ENCODE measurements around the gene HMCN1. TPM values are rescaled to one million over a fixed set of nuclear protein-coding genes. Genes with fewer than 3 reads are reported as not detected.
"Not testable (repeated sequence)": the region's sequence is repeated elsewhere in the genome, so short reads cannot be mapped to it uniquely, and the experiment has no call there.

Gene HMCN1
- total RNA-seq, 1 donor from 2014 or later: 8.6 TPM

DNA sequence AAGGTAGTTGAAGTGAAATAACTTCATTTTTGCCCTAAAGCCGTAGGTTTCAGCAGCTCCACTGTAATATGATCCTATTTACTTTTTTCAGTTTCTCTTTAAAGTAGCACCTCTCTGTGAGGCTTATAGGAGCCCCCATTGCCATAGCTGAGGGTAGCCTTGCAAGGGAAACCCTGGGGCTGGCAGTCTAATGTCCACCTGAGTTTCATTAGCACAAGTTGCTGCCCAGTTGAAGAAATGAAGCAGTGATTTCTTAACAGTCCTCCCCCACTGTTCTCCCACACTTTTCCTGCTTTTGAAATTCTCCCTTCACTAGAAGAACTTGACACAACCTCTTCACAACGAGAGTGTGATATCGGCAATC is 1.5 kb downstream of the HMCN1 start:
- DNase-seq (ENCODE audit: low spot score): no peak
- no peak for ATAC-seq

DNA sequence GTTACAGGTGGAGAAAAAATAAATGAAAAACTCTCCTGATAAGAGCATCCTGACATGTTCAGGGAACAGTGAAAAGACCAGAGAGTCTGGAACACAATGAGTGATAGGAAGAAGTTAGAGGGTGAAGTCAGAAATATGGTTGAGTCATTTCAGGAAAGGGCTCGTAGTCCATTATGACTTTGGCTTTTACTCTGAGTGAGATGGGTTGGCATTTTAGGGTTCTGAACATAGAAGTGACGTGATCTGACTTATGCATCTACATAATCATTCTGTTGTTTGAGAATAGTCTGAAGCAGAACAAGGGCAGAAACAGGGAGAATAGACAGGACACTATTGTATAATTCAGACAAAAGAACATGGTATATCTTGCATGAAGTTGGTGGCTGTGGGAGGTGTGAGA is 5.8 kb downstream of the HMCN1 start:
- ATAC-seq: no peak
- DNase-seq (ENCODE audit: low spot score): no peak

DNA sequence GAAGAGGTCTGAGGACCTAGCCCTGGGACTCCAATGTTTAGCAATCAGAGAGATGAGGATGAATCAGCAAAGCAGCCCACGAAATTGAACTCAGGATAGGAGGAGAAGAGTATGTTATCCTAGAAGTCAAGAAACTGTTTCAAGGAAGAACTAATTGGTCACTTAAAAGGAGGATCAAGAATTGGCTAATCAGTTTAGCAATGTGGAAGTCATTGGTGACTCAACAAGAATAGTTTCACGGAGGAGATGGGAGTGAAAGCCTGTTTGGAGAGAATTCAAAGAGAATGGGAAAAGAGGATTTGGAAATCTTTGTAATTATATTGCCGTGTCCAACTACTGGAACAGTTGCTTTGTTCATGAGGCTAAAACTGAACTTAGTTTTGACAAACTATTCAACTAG is 7.4 kb downstream of the HMCN1 start:
- no peak for ATAC-seq

DNA sequence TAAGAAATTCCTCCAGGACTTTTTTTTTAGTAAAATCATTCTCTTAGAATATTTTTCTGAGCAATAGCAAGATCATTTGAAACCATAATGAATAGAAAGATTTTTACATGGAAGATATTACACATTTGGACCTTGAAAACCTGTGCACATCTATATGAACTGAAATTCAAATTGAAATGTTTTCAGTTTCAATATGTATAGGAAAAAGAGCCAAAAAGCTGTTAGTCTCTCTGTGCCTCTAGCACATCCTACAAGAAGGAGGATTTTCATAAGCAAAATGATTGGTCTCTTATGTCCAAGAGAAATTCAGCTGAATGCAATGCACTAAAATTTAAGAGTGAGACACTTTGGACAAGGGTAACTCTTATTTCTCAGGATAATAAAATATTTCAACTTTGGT is 8.2 kb downstream of the HMCN1 start:
- DNase-seq (ENCODE audit: low spot score) (no peak), ATAC-seq (no peak)

More for the DNA sequence above, 7.4 kb downstream of the HMCN1 start:
- DNase-seq (ENCODE audit: low spot score): no peak

DNA sequence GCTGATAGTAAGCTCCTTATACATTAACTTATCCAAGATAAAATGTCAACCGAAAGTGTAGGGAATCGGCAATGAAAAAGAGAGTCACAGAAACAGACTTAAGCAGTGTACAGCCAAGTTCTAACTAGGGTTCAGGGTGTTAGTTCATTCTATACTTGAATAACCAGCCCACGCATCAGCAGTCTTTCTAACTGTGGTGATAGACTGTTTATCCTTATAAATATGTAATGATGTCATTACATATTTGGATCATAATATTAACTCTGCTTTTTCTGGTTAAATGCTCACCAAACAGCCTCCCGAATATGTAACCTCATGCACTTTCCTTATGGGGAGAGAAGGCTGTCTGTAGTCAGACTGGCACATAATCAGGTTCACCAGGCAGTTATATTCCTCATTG is 11.0 kb downstream of the HMCN1 start:
- DNase-seq (ENCODE audit: low spot score) (no peak), ATAC-seq (no peak)

DNA sequence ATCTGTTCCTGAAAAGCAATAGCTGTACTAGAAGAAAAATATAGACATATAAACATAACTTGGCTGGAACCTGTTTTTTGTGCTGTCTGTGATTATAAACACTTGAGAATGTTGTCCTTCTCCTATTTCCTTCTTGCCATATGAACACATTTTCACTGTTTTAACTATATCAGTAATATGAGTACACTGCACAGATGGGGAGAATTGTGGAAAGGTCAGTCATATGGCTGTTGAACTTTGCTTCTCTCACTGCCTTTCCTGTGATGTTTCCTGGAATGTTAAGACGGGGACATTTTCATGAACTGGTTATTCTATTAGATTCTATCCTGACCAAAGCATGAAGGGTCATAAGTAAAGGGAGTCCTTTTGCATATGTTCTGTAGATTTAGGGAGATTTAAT is 24.9 kb downstream of the HMCN1 start:
- ATAC-seq (no peak), DNase-seq (ENCODE audit: low spot score) (no peak)

DNA sequence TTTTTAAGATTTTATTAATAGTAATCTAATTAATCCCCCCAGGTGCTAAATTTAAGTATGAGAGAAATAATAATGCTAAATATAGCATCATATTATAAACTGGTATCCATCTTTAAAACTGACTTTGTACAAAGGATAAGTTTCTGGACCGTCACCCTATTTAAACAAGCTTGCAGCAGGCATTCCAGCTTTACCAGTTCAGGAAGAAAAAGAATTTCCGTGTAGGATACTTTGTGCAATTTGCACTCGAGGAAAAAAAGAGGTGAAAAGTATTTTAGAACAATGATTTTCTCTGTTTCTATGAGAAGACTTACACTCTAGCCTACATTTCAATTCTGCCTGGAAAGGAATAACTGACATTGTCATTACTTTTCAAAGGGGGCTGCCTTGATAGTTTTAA is 27.6 kb downstream of the HMCN1 start:
- DNase-seq (ENCODE audit: low spot score) (no peak), ATAC-seq (no peak)

DNA sequence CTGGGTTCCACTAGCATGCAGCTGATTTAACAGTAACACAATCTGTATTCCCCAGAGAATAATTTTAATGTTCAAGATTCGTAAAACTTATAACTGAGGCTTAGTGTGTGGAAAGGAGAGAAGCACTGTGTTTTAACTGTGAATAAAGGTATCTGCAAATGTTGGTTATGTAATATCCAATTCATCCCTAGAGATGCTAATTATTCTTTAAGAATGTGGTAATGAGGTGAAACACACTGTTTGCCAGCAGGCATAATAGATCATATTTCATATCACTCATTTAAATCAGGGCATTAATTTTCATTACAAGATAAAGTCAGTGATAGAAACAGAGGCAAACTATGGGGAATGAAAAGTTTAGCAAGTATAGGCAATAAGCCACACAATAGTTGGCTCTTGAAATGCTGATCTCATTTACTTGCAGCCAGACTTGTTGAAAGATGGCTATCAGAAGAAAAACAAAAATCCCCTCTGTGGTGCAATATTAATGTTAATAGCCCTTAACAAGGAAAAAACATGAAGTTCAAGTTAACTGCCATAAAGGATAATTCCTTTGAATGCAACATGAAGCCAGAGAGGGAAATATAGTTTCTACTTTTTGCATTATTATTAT is 33.4 kb downstream of the HMCN1 start:
- DNase-seq (ENCODE audit: low spot score) (no peak), ATAC-seq (no peak)

DNA sequence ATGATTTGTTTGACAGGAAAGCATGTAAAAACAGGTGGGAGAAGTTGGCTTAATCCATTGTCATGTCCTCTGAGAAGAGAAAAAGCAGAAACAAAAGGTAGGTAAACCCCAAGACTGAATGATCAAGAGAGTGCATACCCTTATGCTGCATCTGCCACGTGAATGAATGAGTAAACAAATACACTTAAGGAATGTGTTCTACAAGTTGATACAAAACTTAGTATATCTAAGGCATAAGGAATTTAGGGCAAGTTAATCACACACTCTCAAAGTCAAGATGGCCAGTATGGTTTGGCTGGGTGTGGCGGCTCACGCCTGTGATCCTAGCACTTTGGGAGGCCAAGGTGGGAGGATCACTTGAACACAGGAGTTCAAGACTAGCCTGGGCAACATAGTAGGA is 34.2 kb downstream of the HMCN1 start:
- ATAC-seq (no peak), DNase-seq (ENCODE audit: low spot score) (no peak)

DNA sequence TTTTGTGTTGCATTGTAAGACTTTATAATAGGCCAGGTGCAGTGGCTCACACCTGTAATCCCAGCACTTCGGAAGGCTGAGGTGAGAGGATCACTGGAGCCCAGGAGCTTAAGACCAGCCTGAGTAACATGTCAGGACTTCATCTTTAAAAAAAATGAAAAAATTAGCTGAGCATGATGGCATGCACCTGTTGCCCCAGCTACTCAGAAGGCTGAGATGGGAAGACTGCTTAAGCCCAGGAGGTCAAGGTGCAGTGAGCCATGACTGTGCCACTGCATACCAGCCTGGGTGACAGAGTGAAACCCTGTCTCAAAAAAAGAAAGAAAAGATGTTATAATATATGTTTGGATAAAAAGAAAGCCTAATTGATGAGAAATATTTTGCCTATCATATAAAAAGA is 34.9 kb downstream of the HMCN1 start:
- ATAC-seq (no peak), DNase-seq (ENCODE audit: low spot score) (no peak)

DNA sequence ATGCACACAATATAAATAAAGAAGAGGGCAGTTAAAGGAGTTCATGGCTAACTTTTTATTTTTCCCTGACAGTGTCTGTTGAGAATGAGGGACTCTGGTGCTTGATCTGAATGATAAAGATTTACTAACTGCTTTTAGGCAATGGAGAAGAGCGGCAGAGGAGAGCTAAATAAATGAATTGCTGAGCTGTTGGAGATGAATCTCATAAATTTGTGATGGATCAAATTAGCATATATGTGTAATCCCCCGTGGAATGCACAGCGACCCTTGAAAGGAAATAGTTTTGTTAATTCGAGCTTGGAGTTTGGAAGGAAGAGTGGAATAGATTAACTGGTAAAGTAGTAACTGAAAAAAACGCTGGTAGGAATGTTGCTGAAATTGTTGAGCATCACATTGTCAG is 40.2 kb downstream of the HMCN1 start:
- ATAC-seq (no peak), DNase-seq (ENCODE audit: low spot score) (no peak)

DNA sequence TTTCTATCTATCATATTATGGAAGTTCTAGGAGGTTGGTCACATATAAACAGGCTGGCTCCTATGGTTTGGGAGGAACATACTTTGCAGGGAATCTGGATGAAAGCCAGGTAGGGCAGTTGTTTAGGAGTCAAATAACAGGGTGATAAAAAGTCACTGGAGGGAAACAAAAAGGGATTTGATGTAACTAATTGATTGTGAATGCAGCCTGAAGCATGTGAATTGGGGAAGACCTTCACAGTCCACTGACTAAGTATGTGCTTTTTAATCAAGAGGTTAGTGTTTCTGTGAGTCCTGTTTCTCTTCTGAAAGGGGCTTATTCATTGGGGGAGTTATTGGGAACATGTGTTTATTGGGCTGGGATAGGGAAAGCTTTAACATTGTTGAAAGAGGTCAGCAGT is 41.3 kb downstream of the HMCN1 start:
- no peak for DNase-seq (ENCODE audit: low spot score)
- no peak for ATAC-seq

DNA sequence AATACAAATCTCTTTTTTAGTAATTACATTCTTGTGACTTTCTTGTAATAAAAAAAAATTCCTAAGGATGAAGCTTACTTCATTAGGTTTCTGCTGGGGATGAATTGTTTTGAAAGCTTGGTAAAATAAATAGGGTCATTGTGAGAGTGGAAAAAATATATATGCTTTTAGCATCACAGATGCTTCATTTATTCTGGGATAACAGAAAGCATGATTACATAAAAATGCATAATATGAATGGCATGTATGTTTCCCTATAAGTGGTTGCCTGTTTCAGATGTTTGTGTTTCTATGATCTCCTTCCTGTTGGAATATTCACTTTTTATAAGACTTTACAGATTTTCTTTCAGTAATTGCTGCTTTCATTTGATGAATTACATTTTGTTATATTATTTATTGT is 42.3 kb downstream of the HMCN1 start:
- ATAC-seq: no peak

DNA sequence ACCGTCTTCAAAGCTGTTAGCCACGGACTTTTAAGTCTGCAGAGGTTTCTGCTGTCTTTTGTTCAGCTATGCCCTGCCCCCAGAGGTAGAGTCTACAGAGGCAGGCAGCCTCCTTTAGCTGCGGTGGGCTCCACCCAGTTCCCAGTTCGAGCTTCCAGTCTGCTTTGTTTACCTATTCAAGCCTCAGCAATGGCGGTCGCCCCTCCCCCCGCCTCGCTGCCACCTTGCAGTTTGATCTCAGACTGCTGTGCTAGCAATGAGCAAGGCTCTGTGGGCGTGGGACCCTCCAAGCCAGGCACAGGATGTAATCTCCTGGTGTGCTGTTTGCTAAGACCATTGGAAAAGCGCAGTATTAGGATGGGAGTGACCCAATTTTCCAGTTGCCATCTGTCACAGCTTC is 49.7 kb downstream of the HMCN1 start:
- not testable (repeated sequence) for DNase-seq (ENCODE audit: low spot score); ATAC-seq

More for the DNA sequence above, 42.3 kb downstream of the HMCN1 start:
- no peak for DNase-seq (ENCODE audit: low spot score)

DNA sequence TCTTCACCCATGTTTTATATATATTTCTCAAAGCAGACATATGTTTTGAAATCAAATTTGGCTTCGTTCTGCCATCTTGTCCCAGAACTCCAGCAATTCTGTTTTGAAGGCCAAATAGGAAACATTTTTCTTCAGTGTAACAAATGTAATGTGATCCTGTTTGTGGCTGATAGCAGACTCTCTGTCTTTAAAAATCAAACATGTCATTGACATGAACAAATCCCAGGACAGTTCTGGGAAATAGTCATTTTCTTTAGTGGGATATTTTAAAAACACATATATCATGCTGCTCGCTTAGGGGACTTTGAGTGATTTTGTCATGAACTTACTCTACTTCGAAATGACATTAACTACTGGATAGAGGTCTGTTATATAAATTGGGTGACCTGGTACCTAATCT is 51.4 kb downstream of the HMCN1 start:
- no peak for ATAC-seq
- DNase-seq (ENCODE audit: low spot score): no peak

DNA sequence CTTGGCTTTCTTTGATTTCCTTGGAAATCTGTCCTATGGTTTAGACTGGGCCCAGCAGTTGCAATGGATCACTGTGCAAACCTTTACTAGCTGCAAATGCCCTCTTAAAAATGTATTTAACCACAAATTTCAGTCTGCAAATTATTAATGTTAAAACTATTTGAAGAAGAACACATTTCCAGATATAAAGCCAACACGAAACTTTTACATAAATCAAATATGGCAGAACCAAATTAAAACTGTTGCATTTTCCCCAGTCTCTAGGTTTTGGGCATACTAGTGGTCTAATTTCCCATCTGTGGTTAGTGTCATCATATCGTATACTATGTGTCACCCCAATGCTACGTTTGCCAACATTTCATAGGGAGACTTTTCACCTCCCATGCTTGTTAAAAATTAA is 52.3 kb downstream of the HMCN1 start:
- no peak for ATAC-seq

DNA sequence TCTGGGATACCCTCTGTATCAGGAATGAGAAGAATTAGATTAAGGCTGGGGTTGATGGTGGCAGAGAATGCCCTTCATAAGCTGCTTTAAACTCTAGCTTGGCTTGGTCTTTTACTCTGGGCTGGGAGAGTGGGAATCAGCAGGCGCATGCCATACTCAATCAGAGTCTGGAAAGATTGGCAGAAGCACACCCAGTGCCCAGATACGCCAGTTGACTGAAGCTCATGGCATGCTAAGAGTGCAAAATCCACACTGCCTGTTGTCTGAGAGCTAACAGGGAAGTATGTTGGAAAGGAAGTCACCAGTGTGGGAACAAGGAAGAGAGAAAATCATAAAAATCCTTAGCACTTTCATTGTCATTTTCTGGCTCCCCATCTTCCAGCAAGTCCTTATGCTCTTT is 53.0 kb downstream of the HMCN1 start:
- no peak for DNase-seq (ENCODE audit: low spot score)
- ATAC-seq: no peak

More for the DNA sequence above, 52.3 kb downstream of the HMCN1 start:
- no peak for DNase-seq (ENCODE audit: low spot score)

DNA sequence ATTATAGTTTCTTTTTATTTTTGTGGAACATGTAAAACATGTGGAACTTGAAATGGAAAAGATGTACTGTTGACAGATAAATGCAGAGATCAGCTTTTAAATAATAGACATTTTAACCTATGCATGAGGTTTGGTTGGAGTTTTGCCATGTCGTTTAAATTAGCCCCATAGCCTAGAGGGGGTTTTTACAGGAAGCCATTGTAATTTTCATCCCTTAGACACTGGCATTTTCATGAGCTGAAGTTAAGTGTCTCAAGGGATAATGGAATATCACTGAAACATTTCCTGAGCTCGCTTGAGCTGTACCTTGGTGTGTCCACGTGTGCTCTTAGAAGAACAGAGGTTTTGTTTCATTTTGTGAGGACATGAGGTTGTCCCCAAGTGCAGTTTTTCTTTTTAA is 54.2 kb downstream of the HMCN1 start:
- ATAC-seq: no peak
- DNase-seq (ENCODE audit: low spot score): no peak

DNA sequence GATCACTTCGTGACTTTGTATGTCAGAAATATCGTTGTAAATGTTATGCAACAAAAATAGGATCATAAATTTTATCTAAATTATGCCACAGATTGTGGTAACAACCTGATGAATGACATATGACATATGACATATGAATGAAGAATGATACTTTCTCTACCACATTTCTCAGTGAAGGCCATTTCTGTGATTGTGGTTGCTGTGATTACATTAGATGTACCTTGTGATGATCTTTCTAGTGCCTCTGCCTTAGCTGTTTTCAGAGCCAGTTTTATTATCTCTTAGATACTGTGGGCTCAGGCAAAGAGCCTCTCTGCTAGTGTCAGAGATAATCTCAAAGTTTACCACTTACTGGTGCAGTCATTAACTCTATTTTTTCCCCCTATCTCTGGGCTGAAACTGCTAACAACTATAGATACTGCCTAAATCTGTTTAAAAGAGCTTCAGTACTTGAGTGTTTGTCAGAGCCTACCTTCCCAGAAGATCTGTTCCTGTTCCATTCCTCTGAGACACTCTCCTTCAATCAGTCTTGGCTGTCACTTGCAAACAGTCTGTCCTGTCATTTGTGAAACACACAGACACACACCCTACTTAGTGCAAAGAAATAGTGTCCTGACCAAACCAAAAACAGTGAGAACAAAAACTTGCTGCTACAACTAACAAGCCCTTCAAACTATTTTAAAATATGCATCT is 55.5 kb downstream of the HMCN1 start:
- no peak for DNase-seq (ENCODE audit: low spot score)
- ATAC-seq: no peak

DNA sequence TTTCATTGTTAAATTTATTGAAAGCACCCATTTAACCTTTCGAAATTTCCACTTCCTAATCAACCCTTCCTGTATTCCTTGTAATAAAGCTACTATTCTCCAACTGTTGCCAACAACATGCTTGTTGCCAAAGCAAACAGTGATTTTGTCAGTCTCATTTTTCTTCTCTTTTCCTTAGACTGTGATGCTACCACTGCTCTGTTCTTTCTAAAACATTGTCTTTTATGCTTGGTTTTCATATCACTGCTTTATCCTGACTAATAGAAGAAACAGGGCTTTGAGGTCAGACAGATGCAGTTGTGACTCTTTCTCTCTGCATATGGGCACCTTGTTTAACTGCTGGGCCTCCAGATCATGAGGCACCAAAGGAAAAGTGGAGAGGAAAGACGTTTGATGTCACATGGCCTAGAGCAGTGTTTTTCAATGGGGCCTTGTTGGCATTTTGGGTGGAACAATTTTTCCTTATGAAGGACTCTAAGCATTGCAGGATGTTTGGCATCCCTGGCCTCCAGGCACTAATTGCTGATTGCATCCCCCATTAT is 56.1 kb downstream of the HMCN1 start:
- DNase-seq (ENCODE audit: low spot score) (no peak), ATAC-seq (no peak)

DNA sequence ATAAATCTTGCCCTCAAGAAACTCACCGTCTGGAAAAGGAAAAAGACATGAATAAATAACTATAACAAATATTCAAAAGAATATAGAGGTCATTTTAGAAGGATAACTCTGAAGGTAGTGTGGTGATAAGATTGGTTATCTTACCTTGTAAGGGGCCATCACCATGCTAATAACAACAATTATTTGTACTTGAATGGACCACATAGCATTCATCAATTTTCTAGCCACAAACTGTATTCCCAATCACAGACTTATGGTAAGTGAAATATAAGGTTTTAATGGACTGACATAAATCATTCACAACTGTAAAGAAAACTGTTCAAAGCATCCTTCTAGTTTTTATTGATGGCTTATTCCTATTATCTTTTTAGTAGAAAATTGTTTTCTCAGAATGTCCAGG is 57.8 kb downstream of the HMCN1 start:
- no peak for ATAC-seq
- DNase-seq (ENCODE audit: low spot score): no peak

DNA sequence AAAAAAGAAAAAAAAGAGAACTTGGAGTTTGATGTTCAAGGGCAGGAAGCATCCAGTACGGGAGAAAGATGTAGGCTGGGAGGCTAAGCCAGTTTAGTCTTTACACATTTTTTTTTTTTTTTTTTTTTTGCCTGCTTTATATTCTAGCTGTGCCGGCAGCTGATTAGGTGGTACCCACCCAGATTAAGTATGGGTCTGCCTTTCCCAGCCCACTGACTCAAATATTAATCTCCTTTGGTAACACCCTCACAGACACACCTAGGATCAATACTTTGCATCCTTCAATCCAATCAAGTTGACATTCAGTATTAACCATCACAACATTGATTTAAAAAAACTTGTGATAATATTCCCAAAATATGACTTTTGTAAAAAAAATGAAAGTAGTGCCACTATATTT is 60.3 kb downstream of the HMCN1 start:
- ATAC-seq: not testable (repeated sequence)

DNA sequence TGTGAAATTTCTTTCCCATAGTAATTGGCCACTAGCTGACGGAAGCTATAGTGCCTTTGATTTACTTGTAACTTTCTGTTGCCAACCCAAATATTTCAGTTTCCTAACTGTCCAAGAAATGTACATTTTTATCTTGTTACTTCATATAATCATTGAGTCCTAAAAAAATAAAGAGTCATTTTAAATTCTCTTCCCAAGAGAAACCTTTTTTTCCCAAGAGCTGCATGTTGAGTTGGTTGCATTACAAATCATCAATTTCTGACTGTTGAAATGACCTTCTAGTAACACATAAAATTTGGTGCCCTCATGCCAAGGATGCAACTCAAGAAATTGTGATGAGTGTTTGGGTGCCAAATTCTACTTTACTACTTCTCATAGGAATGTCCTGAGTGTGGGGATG is 61.0 kb downstream of the HMCN1 start:
- DNase-seq (ENCODE audit: low spot score): no peak
- no peak for ATAC-seq

More for the DNA sequence above, 60.3 kb downstream of the HMCN1 start:
- not testable (repeated sequence) for DNase-seq (ENCODE audit: low spot score)

Data from left lobe of liver (tissue), 2 donors.